HG03159 (cell line): ENCODE measurements around the gene TUBB6.

Experiments used
- ATAC-seq: cut with Tn5 transposase; IDR thresholded peaks from one replicate; pipeline ENCODE4 v1.9.1; 2021; ENCODE audit warnings: mild to moderate bottlenecking, moderate library complexity; ENCODE audit not compliant: unreplicated experiment

TUBB6 gene

GRCh38 chr18:12307701-12308385 is at the start of gene TUBB6:
Gene TUBB6, plus strand, starts transcription at chr18:12308241. Its CDS starts 52 bp downstream, at chr18:12308293.
- ATAC-seq, result peak; percentile 45

DNA sequence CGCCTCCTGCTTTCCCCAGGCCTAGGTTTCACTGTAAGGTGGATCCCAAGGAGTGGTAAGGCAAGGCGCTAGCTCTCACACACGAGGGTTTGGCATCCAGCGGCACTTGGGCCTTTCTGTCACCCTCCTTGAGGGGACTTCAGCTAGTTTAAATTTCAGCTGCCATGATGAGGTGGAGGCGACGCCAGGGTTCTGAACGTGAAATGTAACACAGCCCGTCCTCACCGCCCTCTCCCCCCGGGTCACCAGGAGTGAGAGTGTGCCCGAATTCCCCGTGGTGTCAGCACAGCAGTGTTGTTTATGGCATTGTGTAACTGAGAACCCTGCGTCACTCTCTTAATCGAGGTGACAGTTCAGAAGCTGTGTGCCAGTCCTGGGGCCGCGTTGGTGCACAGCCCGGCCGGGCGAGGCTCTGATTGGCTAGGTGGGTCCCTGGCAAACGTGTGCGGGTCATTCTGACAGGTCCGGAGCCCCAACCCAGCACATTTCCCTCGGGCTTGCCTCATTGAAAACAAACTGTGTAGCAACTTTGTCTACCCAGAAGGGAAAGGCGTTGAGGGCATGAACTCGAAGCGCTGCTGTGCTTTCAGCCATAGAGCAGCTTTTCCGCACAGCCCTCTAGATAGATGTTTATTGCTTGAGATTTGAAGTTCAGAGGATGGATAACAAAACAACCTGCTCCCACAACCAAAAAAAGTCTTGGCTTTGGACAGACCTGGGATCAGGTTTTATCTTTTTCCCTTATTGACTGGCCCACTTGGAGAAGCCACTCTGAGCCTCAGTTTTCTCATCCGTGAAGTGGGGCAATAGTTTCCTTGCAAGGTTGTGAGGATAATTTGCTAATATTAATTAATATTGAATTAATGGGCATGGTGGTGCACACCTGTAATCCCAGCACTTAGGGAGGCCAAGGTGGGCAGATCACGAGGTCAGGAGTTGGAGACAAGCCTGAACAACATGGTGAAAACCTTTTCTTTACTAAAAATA is 49.0 kb upstream of the TUBB6 start:
- ATAC-seq, result no peak

GRCh38 chr18:12262748-12263147 is 45.3 kb upstream of the TUBB6 start:
- no peak for ATAC-seq

- no peak for ATAC-seq
Measured at GRCh38 chr18:12264864-12265263, 43.2 kb upstream of the TUBB6 start.

- ATAC-seq, result peak; percentile 76
Measured at GRCh38 chr18:12271376-12272235, 36.4 kb upstream of the TUBB6 start.

DNA sequence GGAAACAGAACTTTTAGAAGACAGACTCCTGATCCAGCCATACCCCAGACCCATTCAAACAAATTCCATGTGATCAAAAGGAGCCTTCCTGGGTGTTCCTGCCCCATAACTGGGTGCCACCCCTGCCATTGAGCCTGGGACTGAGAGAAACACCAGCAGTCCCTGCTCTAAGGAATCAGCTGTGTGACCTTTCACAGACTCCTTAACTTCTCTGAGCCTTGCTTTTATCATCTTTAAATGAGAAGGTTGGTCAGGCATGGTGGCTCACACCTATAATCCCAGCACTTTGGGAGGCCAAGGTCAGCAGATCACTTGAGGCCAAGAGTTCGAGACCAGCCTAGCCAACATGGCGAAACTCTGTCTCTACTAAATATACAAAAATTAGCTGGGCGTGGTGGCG is 33.2 kb upstream of the TUBB6 start:
- no peak for ATAC-seq

DNA sequence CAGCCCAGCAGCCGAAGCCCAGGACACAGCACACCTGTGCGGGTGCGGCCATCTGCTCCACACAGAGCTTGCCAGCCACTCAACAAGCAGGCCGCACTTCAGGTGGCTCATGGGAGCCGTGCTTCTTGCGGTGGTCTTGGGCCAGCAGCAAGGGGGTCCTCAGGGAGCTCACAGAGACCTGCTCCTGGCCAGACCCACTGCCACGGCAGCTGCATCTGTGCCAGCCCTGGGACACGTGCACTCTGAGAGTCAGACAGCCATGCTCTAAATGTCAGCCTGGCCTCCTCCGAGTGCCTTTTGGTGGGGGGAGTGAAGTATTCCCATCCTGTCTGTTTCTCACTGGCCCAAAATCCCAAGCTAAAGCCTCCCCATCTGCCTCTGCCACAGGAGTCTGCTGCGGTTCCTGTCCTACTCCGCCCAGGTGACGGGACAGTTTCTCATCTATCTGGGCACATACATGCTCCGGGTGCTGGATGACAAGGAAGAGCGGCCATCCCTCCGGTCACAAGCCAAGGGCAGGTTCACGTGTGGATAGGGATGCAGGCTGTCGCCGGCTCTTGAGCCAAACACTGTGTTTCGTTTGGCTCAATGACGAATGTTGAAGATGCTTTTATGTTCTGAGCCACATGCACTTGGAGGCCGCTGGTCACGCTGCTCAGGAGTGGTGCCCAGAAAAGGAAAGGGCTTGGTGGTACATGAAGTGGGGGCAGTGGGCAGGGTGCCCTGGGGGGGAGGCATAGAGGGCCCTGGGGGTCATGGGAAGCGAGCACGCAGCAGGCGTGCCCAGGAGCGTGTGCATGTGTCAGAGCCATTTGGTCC is 31.1 kb upstream of the TUBB6 start:
- ATAC-seq, result no peak

GRCh38 chr18:12278215-12278671 is 29.8 kb upstream of the TUBB6 start:
- ATAC-seq, result no peak

DNA sequence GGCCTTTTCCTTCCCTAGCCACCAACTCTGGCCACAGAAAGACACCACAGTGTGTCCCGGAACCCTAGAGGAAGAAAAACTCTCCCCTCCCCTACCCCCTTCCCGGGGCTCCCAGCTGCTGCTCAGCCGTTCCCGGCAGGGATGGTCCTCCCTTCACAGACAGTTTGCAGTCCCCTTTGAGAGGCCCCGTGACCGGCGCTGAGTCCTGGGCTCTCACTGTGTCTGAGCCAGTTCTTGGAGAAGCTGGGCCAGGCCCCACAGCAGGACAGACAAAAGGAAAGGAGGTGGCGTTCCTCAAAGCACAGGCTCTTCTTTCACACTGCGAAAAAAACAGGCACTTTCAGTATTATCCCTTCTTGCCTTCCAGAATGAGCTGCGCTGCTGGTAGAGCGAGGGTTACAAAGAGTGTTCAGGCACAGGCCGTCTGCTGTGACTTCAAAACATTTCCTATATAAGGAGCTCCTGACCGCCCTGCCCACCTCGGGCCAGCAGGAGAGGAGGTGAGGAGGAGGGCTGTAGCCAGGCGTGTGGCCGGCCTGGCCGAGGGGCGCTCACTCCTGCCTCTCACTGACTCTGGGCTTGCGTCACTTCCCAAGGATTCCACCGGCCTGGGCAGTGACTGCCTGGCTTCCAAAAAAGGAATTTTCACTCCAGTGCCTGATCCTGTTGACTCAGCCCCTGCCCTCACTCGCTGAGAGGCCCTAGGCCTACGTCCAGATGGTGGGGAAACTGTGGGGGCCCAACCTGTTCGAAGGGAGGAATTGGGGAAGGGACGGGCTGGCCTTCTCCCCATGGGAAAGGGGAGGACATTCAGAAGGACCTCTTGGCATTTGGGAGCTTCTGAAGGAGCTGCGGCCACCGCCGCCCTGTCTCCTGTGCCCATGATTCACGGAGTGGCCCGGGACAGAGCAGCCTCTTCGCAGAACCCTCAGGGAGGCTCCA is 29.0 kb upstream of the TUBB6 start:
- ATAC-seq, result no peak

DNA sequence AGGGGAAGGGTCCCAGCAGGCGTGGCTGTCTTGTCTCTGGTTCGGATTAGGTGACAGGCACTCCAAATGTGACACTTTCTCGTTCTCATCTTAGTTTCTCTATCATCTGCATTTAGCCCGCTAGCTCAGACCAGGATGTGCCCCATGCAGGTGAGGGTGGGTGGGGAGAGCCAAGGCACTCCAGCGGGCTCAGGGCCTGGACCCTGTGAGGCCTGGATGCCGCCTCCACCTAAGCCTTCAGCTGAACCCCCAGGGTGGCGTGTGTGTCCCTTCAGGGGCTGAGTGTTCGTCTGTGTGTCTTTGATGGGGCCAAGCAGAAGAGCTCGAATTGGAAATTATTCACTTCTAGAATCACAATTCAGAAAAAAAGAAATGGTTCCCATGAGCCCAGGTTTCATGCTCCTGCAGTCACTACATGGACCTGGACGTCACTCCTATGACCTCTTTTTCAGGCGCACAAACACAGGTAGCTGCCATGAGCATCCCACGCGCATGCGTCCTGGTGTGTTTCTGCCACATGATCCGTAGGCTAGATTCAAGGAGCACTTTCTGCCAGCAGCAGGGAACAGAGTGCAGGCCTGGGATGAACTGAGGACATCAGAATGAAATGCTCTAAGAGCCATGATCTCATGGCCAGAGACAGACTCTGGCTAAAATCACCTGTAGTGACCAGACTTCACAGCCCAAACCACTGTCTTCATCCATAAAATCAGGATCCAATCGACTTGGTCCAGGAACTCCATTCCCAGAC is 28.1 kb upstream of the TUBB6 start:
- ATAC-seq, result no peak

GRCh38 chr18:12281861-12282260 is 26.2 kb upstream of the TUBB6 start:
- no peak for ATAC-seq

DNA sequence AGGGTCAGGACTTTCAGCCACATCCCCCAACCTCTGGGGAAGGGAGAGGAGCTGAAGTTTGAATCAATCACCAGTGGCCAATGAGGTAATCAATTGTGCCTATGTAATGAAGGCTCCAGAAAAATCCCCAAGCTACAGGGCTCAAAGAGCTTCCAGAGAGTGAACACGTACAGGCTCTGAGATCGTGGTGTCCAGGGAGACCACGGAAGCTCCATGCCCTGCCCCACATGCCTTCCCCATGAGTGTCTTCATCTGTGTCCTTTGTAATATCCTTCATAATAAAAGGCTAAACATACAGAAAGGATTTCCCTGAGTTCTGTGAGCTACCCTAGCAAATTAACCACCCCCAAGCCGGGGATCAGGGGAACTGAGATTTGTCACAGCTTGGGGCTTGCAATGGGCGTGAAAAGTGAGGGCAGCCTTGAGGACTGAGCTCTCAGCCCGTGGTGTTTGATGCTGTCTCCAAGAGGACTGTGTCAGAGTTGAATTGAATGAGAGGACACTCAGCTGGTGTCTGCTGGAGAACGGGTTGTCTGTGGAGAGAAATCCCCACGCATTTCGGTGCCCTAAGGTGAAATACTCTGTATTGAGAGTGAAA is 25.5 kb upstream of the TUBB6 start:
- no peak for ATAC-seq

DNA sequence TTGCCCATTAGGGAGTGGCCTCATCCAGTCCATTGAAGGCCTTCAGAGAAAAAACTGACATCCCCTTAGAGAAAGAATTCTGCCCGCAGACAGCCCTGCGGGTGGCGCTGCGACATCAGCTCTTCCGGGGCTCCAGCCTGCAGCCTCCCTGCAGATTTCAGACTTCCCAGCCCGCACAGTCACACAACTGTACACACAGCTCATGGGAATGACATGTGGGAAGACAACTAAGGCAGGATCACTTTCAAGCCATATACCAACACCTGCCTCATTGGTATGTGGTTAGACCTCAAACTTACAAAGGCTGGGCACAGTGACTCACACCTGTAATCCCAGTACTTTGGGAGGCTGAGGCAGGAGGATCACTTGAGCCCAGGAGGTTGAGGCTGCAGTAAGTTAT is 24.8 kb upstream of the TUBB6 start:
- no peak for ATAC-seq

GRCh38 chr18:12283666-12284065 is 24.4 kb upstream of the TUBB6 start:
- ATAC-seq, result no peak

DNA sequence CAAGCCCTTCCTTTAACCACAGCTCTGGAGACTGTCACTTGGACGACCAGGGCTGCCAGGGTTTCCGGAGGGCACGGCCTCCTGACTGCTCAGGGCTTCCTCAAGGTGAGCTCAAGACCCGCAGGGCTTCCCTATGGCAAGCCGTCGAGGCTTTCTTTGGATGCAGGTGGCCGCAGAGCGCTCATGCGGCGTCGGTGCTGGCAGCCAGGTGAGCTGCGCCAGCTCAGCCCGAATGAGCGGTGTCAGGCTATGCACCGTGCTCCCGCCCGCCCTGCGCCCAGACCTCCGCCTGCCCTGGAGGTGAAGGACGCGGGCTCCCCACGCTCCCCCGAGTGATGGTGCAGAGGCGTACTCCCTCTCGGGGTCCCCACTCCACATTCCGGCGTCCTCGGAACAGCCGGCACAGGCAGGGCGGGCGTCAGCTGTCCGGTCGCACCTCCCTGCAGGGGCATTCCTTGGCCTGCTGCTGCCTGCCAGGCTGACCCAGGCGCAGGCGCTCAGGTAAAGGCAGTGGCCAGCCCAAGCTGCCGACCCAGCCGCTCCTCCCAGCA is 20.8 kb upstream of the TUBB6 start:
- ATAC-seq, result no peak

DNA sequence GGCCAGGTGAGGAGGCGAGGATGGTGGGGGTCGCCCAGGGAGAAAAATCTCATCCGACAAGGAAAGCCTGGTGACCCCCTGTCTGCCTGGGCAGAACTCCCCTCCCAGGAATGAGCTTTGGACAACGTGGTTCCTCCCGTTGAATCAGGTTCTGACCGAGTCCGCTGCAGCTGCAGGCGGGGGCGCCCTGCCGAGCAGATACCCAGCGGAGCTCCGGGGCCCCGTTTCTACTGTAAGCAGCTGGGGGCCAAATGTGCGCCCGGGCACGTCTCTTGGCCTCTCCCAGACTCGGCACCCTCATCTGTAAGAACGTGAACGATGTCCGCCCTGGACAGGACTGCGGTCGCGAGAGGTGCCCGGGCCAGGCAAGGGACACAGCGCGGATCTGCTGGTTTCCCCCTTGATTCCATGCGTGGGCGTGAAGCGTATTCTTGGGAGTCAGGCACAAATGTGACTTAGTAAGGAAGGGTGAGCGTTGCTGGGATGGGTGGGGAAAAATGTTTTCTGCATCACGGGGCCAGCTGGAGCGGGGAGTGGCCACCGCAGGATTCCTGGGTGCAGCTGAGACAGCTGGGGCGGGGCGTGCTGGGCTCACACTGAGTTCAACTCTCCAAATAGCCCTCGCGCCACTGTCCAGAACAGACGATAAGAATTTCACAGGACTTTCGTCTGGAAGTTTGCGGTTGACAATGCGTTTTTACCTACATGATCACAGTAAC is 20.2 kb upstream of the TUBB6 start:
- ATAC-seq, result no peak

- no peak for ATAC-seq
Measured at GRCh38 chr18:12288403-12288755, 19.7 kb upstream of the TUBB6 start.
